GM19395 (cell line): Measurements from ENCODE around the gene FLG.
"Not testable (repeated sequence)": the region's sequence is repeated elsewhere in the genome, so short reads cannot be mapped to it uniquely, and the experiment has no call there.

Source experiments
- ATAC-seq: cut with Tn5 transposase; IDR thresholded peaks from one replicate; pipeline ENCODE4 v1.9.1; 2021; ENCODE audit warnings: mild to moderate bottlenecking, moderate library complexity; ENCODE audit not compliant: unreplicated experiment

Gene FLG

GRCh38 chr1:152325111-152325510 lies at the start of gene FLG:
TSS of gene FLG (minus strand) at chr1:152325239. CDS start at chr1:152315456, 9,783 bp downstream.
- no peak for ATAC-seq

- ATAC-seq = no peak
These were observed 49.4 kb upstream of the FLG start for GRCh38 chr1:152374451-152374850.

- ATAC-seq = no peak
These were observed 47.6 kb upstream of the FLG start for GRCh38 chr1:152372672-152373071.

GRCh38 chr1:152367436-152367835 lies 42.4 kb upstream of the FLG start:
- no peak for ATAC-seq

GRCh38 chr1:152359906-152360305 lies 34.9 kb upstream of the FLG start, which contains the start of gene FLG2:
TSS of gene FLG2 (minus strand) at chr1:152360006. CDS start at chr1:152358884, 1,122 bp downstream.
- no peak for ATAC-seq

- no peak for ATAC-seq
These were observed 31.7 kb upstream of the FLG start for GRCh38 chr1:152356736-152357135.

GRCh38 chr1:152349611-152350010 lies 24.6 kb upstream of the FLG start:
- ATAC-seq = no peak

GRCh38 chr1:152348447-152348846 lies 23.4 kb upstream of the FLG start:
- no peak for ATAC-seq

- ATAC-seq = no peak
These were observed 22.2 kb upstream of the FLG start for GRCh38 chr1:152347116-152347728.

GRCh38 chr1:152344438-152344837 lies 19.4 kb upstream of the FLG start:
- no peak for ATAC-seq

- no peak for ATAC-seq
These were observed 18.0 kb upstream of the FLG start for GRCh38 chr1:152343006-152343405.

- ATAC-seq = no peak
These were observed 10.4 kb upstream of the FLG start for GRCh38 chr1:152335399-152335798.

GRCh38 chr1:152328801-152329391 lies 3.9 kb upstream of the FLG start:
- no peak for ATAC-seq

- no peak for ATAC-seq
These were observed 11.1 kb downstream of the FLG start for GRCh38 chr1:152313970-152314369.

GRCh38 chr1:152313319-152313801 lies 11.7 kb downstream of the FLG start:
- no peak for ATAC-seq

- ATAC-seq = not testable (repeated sequence)
These were observed 12.9 kb downstream of the FLG start for GRCh38 chr1:152312169-152312568.

GRCh38 chr1:152309955-152310354 lies 15.1 kb downstream of the FLG start:
- ATAC-seq = no peak

- not testable (repeated sequence) for ATAC-seq
These were observed 15.6 kb downstream of the FLG start for GRCh38 chr1:152309320-152309901.

- not testable (repeated sequence) for ATAC-seq
These were observed 16.3 kb downstream of the FLG start for GRCh38 chr1:152308758-152309157.

- ATAC-seq = not testable (repeated sequence)
These were observed 17.1 kb downstream of the FLG start for GRCh38 chr1:152307970-152308369.

- ATAC-seq = not testable (repeated sequence)
These were observed 18.9 kb downstream of the FLG start for GRCh38 chr1:152306123-152306522.

GRCh38 chr1:152304773-152305172 lies 20.3 kb downstream of the FLG start:
- ATAC-seq = not testable (repeated sequence)
